Stomach (tissue), 4 donors: ENCODE measurements around the gene DGCR8.

ENCODE experiments used
- EP300 ChIP-seq: sonication (generic); formaldehyde crosslinking; IDR thresholded peaks from one replicate; pipeline ENCODE4 v1.6.1; 2017; ENCODE audit warnings: antibody characterized with exemption
- POLR2A ChIP-seq, 4 donors: fragments of 450-650 bp; IDR thresholded peaks; one replicate each; pipeline ENCODE4 v1.6.1; 2016; ENCODE audit warnings: antibody characterized with exemption in 4 of 4, control low read depth in 2 of 4, mild to moderate bottlenecking in 1 of 4, moderate library complexity in 1 of 4
- POLR2AphosphoS5 ChIP-seq, 3 donors: sonication (generic); formaldehyde crosslinking; IDR thresholded peaks; one replicate each; pipeline ENCODE4 v1.6.1; 2016; ENCODE audit warnings: antibody characterized with exemption in 3 of 3
- TF ChIP-seq, protein P1 (sequence below), 7 experiments: fragments of 450-650 bp in 4 of 7; fragments of 200-600 bp in 3 of 7; sonication (generic) in 3 of 7; IDR thresholded peaks; one replicate each; pipeline ENCODE4 v1.5.1; 2016 to 2019; ENCODE audit warnings: antibody characterized with exemption in 7 of 7, control low read depth in 2 of 7, mild to moderate bottlenecking in 1 of 7

DNA sequence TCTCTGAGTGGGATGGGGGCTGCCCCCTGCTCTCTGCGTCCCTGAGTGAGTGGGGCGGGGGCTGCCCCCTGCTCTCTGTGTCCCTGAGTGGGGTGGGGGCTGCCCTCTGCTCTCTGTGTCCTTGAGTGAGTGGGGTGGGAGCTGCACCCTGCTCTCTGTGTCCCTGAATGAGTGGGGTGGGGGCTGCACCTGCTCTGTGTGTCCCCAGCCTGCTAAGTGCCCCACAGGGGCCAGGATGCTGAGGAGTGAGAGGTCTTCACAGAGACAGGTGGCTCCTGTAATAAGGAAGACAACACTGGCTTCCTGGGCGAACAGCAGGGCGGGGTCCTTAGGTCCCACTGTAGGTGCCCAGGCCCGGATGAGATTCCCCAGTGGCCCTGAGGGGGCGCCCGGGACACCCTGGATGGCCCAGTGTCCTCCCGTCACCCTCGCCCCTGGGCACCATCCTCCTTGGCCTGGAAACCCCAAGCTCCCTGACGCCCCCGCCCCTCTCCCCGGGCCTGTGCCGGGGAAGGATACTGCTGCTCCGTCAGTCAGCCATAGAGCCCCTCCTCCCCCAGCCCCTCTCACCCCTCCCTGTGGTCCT, 74.7 kb downstream of the DGCR8 start:
- TF ChIP-seq, protein P1, sequence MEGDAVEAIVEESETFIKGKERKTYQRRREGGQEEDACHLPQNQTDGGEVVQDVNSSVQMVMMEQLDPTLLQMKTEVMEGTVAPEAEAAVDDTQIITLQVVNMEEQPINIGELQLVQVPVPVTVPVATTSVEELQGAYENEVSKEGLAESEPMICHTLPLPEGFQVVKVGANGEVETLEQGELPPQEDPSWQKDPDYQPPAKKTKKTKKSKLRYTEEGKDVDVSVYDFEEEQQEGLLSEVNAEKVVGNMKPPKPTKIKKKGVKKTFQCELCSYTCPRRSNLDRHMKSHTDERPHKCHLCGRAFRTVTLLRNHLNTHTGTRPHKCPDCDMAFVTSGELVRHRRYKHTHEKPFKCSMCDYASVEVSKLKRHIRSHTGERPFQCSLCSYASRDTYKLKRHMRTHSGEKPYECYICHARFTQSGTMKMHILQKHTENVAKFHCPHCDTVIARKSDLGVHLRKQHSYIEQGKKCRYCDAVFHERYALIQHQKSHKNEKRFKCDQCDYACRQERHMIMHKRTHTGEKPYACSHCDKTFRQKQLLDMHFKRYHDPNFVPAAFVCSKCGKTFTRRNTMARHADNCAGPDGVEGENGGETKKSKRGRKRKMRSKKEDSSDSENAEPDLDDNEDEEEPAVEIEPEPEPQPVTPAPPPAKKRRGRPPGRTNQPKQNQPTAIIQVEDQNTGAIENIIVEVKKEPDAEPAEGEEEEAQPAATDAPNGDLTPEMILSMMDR (IDR thresholded peaks at IDR 0.05), result no peak
- TF ChIP-seq POLR2A (IDR thresholded peaks at IDR 0.05), result no peak
- TF ChIP-seq EP300, result no peak
- TF ChIP-seq POLR2AphosphoS5 (IDR thresholded peaks at IDR 0.05), result no peak
